ENCODE measurements around the gene SLC9A3.
A peak's percentile ranks its signal among the peaks of the same experiment; 100 is the strongest.

Gene SLC9A3

GRCh38 chr5:439181-439580 is 85.1 kb downstream of the SLC9A3 start:
- WGBS (ENCODE audit: insufficient coverage): 98% methylated on average over 8 of the region's 8 CpGs
- Histone ChIP-seq H3K4me1 (ENCODE audit: control extremely low read depth in 1 of 4, control insufficient read depth in 4 of 4, insufficient read depth in 4 of 4, low read length in 3 of 4) (peaks cover 0 to 44% (median 19%) of the 10 kb centered on the region in 4 experiments), H3K9me3 (ENCODE audit: control extremely low read depth in 1 of 5, control insufficient read depth in 4 of 5, insufficient read depth in 2 of 5, low read depth in 1 of 5, low read length in 4 of 5) (no peaks in the 10 kb centered on the region), H3K36me3 (ENCODE audit: control insufficient read depth in 4 of 4, insufficient read depth in 4 of 4, low read length in 3 of 4) (peaks cover 0 to 23% (median 0%) of the 10 kb centered on the region in 4 experiments), H3K4me3 (ENCODE audit: control insufficient read depth in 1 of 7, extremely low read depth in 1 of 7, insufficient read depth in 4 of 7, low read depth in 2 of 7, low read length in 6 of 7) (no peak overlapping the region), H3K27me3 (replicated peaks in 2 of 5; ENCODE audit: control insufficient read depth in 4 of 5, insufficient read depth in 5 of 5, low read length in 4 of 5) (no peaks in the 10 kb centered on the region), H3K27ac (ENCODE audit: insufficient read depth in 1 of 2, low read depth in 1 of 2, low read length in 2 of 2, poor library complexity in 1 of 2, severe bottlenecking in 2 of 2) (no peak overlapping the region)
- ChIA-PET POLR2A (interaction anchor here (0.6 kb wide), 2 partner anchors 57 to 281 kb away, joined by 4 to 5 read pairs; no protein-coding TSS in a partner anchor), CTCF (interaction anchor here (1.1 to 2.1 kb wide), 3 partner anchors 8 to 122 kb away, joined by 4 to 6 read pairs (median 6); no protein-coding TSS in a partner anchor)
- DNase-seq: no peak

- Histone ChIP-seq H3K4me1 (ENCODE audit: control extremely low read depth in 1 of 4, control insufficient read depth in 4 of 4, insufficient read depth in 4 of 4, low read length in 3 of 4) (peaks cover 0 to 38% (median 13%) of the 10 kb centered on the region in 4 experiments), H3K27ac (ENCODE audit: insufficient read depth in 1 of 2, low read depth in 1 of 2, low read length in 2 of 2, poor library complexity in 1 of 2, severe bottlenecking in 2 of 2) (no peak overlapping the region), H3K36me3 (ENCODE audit: control insufficient read depth in 4 of 4, insufficient read depth in 4 of 4, low read length in 3 of 4) (peaks cover 0 to 30% (median 0%) of the 10 kb centered on the region in 4 experiments), H3K27me3 (replicated peaks in 2 of 5; ENCODE audit: control insufficient read depth in 4 of 5, insufficient read depth in 5 of 5, low read length in 4 of 5) (no peaks in the 10 kb centered on the region), H3K9me3 (ENCODE audit: control extremely low read depth in 1 of 5, control insufficient read depth in 4 of 5, insufficient read depth in 2 of 5, low read depth in 1 of 5, low read length in 4 of 5) (no peaks in the 10 kb centered on the region), H3K4me3 (ENCODE audit: control insufficient read depth in 1 of 7, extremely low read depth in 1 of 7, insufficient read depth in 4 of 7, low read depth in 2 of 7, low read length in 6 of 7) (no peak overlapping the region)
- 89% methylated on average over 12 of the region's 14 CpGs for WGBS (ENCODE audit: insufficient coverage)
- no peak for DNase-seq
- CTCF ChIA-PET: interaction anchor here (0.8 to 2.1 kb wide), 2 partner anchors 9 to 14 kb away, joined by 4 to 6 read pairs; no protein-coding TSS in a partner anchor
- POLR2A ChIA-PET: interaction anchor here (0.6 kb wide), 1 partner anchor 280 kb away, joined by 4 read pairs; no protein-coding TSS in a partner anchor
Measured at GRCh38 chr5:438481-438981, 85.7 kb downstream of the SLC9A3 start.

GRCh38 chr5:437281-437771 is 86.9 kb downstream of the SLC9A3 start:
- 92% methylated on average over 17 of the region's 18 CpGs for WGBS (ENCODE audit: insufficient coverage)
- CTCF ChIA-PET: interaction anchor here (0.8 to 10.6 kb wide), 6 partner anchors 8 to 249 kb away, joined by 3 to 124 read pairs (median 4); partner anchors contain the start of gene AHRR
- no peak overlapping the region for H3K4me3 ChIP-seq (ENCODE audit: control insufficient read depth in 1 of 7, extremely low read depth in 1 of 7, insufficient read depth in 4 of 7, low read depth in 2 of 7, low read length in 6 of 7)
- H3K4me1 ChIP-seq (ENCODE audit: control extremely low read depth in 1 of 4, control insufficient read depth in 4 of 4, insufficient read depth in 4 of 4, low read length in 3 of 4): peaks cover 0 to 30% (median 5%) of the 10 kb centered on the region in 4 experiments
- POLR2A ChIA-PET: no interaction called here
- peaks cover 0 to 42% (median 0%) of the 10 kb centered on the region in 4 experiments for H3K36me3 ChIP-seq (ENCODE audit: control insufficient read depth in 4 of 4, insufficient read depth in 4 of 4, low read length in 3 of 4)
- no peak for DNase-seq
- H3K9me3 ChIP-seq (ENCODE audit: control extremely low read depth in 1 of 5, control insufficient read depth in 4 of 5, insufficient read depth in 2 of 5, low read depth in 1 of 5, low read length in 4 of 5): no peaks in the 10 kb centered on the region
- no peaks in the 10 kb centered on the region for H3K27me3 ChIP-seq (replicated peaks in 2 of 5; ENCODE audit: control insufficient read depth in 4 of 5, insufficient read depth in 5 of 5, low read length in 4 of 5)
- H3K27ac ChIP-seq (ENCODE audit: insufficient read depth in 1 of 2, low read depth in 1 of 2, low read length in 2 of 2, poor library complexity in 1 of 2, severe bottlenecking in 2 of 2): no peak overlapping the region

GRCh38 chr5:436641-436975 is 87.6 kb downstream of the SLC9A3 start:
- POLR2A ChIA-PET: no interaction called here
- CTCF ChIA-PET: interaction anchor here (0.6 to 10.6 kb wide), 6 partner anchors 10 to 248 kb away, joined by 3 to 124 read pairs (median 4); partner anchors contain the start of gene AHRR
- H3K27ac ChIP-seq (ENCODE audit: insufficient read depth in 1 of 2, low read depth in 1 of 2, low read length in 2 of 2, poor library complexity in 1 of 2, severe bottlenecking in 2 of 2): no peak overlapping the region
- H3K9me3 ChIP-seq (ENCODE audit: control extremely low read depth in 1 of 5, control insufficient read depth in 4 of 5, insufficient read depth in 2 of 5, low read depth in 1 of 5, low read length in 4 of 5): no peaks in the 10 kb centered on the region
- peaks cover 0 to 22% (median 0%) of the 10 kb centered on the region in 4 experiments for H3K4me1 ChIP-seq (ENCODE audit: control extremely low read depth in 1 of 4, control insufficient read depth in 4 of 4, insufficient read depth in 4 of 4, low read length in 3 of 4)
- no peak for DNase-seq
- H3K36me3 ChIP-seq (ENCODE audit: control insufficient read depth in 4 of 4, insufficient read depth in 4 of 4, low read length in 3 of 4): peaks cover 0 to 48% (median 0%) of the 10 kb centered on the region in 4 experiments
- no peaks in the 10 kb centered on the region for H3K27me3 ChIP-seq (replicated peaks in 2 of 5; ENCODE audit: control insufficient read depth in 4 of 5, insufficient read depth in 5 of 5, low read length in 4 of 5)
- H3K4me3 ChIP-seq (ENCODE audit: control insufficient read depth in 1 of 7, extremely low read depth in 1 of 7, insufficient read depth in 4 of 7, low read depth in 2 of 7, low read length in 6 of 7): no peak overlapping the region
- WGBS (ENCODE audit: insufficient coverage): 94% methylated on average over 3 of the region's 5 CpGs

- Histone ChIP-seq H3K4me1 (ENCODE audit: control extremely low read depth in 1 of 4, control insufficient read depth in 4 of 4, insufficient read depth in 4 of 4, low read length in 3 of 4) (peaks cover 0 to 20% (median 0%) of the 10 kb centered on the region in 4 experiments), H3K4me3 (ENCODE audit: control insufficient read depth in 1 of 7, extremely low read depth in 1 of 7, insufficient read depth in 4 of 7, low read depth in 2 of 7, low read length in 6 of 7) (no peak overlapping the region), H3K36me3 (ENCODE audit: control insufficient read depth in 4 of 4, insufficient read depth in 4 of 4, low read length in 3 of 4) (peaks cover 0 to 52% (median 0%) of the 10 kb centered on the region in 4 experiments), H3K9me3 (ENCODE audit: control extremely low read depth in 1 of 5, control insufficient read depth in 4 of 5, insufficient read depth in 2 of 5, low read depth in 1 of 5, low read length in 4 of 5) (no peaks in the 10 kb centered on the region), H3K27me3 (replicated peaks in 2 of 5; ENCODE audit: control insufficient read depth in 4 of 5, insufficient read depth in 5 of 5, low read length in 4 of 5) (no peaks in the 10 kb centered on the region), H3K27ac (ENCODE audit: insufficient read depth in 1 of 2, low read depth in 1 of 2, low read length in 2 of 2, poor library complexity in 1 of 2, severe bottlenecking in 2 of 2) (no peak overlapping the region)
- DNase-seq: peak in 2 of 3 donors; percentile 26 to 28
- CTCF ChIA-PET: interaction anchor here (0.6 to 10.6 kb wide), 5 partner anchors 10 to 247 kb away, joined by 3 to 124 read pairs (median 3); partner anchors contain the start of gene AHRR
- WGBS (ENCODE audit: insufficient coverage): 87% methylated on average over 16 of the region's 18 CpGs
- POLR2A ChIA-PET: no interaction called here
Measured at GRCh38 chr5:435961-436640, 88.1 kb downstream of the SLC9A3 start.

- ChIA-PET POLR2A (no interaction called here), CTCF (interaction anchor here (1.2 to 10.6 kb wide), 3 partner anchors 10 to 118 kb away, joined by 3 to 124 read pairs (median 3); partner anchors contain the start of gene AHRR)
- no peak for DNase-seq
Measured at GRCh38 chr5:435156-435790, 89.0 kb downstream of the SLC9A3 start.

More at GRCh38 chr5:435156-435790, 89.0 kb downstream of the SLC9A3 start:
- no peak overlapping the region for H3K27ac ChIP-seq (ENCODE audit: insufficient read depth in 1 of 2, low read depth in 1 of 2, low read length in 2 of 2, poor library complexity in 1 of 2, severe bottlenecking in 2 of 2)
- peaks cover 0 to 12% (median under 1%) of the 10 kb centered on the region in 4 experiments for H3K4me1 ChIP-seq (ENCODE audit: control extremely low read depth in 1 of 4, control insufficient read depth in 4 of 4, insufficient read depth in 4 of 4, low read length in 3 of 4)
- H3K4me3 ChIP-seq (ENCODE audit: control insufficient read depth in 1 of 7, extremely low read depth in 1 of 7, insufficient read depth in 4 of 7, low read depth in 2 of 7, low read length in 6 of 7): no peak overlapping the region
- 95% methylated on average over 27 of the region's 27 CpGs for WGBS (ENCODE audit: insufficient coverage)
- no peaks in the 10 kb centered on the region for H3K27me3 ChIP-seq (replicated peaks in 2 of 5; ENCODE audit: control insufficient read depth in 4 of 5, insufficient read depth in 5 of 5, low read length in 4 of 5)
- peaks cover 0 to 60% (median 0%) of the 10 kb centered on the region in 4 experiments for H3K36me3 ChIP-seq (ENCODE audit: control insufficient read depth in 4 of 4, insufficient read depth in 4 of 4, low read length in 3 of 4)
- H3K9me3 ChIP-seq (ENCODE audit: control extremely low read depth in 1 of 5, control insufficient read depth in 4 of 5, insufficient read depth in 2 of 5, low read depth in 1 of 5, low read length in 4 of 5): no peaks in the 10 kb centered on the region
